GM10847 (cell line): ENCODE measurements around the gene LAMTOR1.

Experiments
- POLR2A ChIP-seq: IDR thresholded peaks from 2 replicates; pipeline ENCODE4 v1.6.1; 2011; ENCODE audit not compliant: insufficient read length; ENCODE audit errors: extremely low read depth

Gene LAMTOR1

GRCh38 chr11:72070491-72070890, 32.6 kb downstream of the LAMTOR1 start:
- TF ChIP-seq POLR2A: no peak

GRCh38 chr11:72069787-72070251, 33.3 kb downstream of the LAMTOR1 start:
- TF ChIP-seq POLR2A: no peak

- TF ChIP-seq POLR2A: no peak
Observed at GRCh38 chr11:72069200-72069599, 33.9 kb downstream of the LAMTOR1 start.

GRCh38 chr11:72067676-72068075, 35.4 kb downstream of the LAMTOR1 start:
- no peak for TF ChIP-seq POLR2A

GRCh38 chr11:72067266-72067665, 35.8 kb downstream of the LAMTOR1 start:
- no peak for TF ChIP-seq POLR2A

GRCh38 chr11:72066855-72067254, 36.2 kb downstream of the LAMTOR1 start:
- no peak for TF ChIP-seq POLR2A

- no peak for TF ChIP-seq POLR2A
Observed at GRCh38 chr11:72061739-72062396, 41.2 kb downstream of the LAMTOR1 start.

- no peak for TF ChIP-seq POLR2A
Observed at GRCh38 chr11:72058416-72059034, 44.6 kb downstream of the LAMTOR1 start.

GRCh38 chr11:72048766-72049460, 54.2 kb downstream of the LAMTOR1 start:
- no peak for TF ChIP-seq POLR2A
